CD4-positive, alpha-beta T cell treated with Interleukin-10 for 1 hour (primary cell): Measurements from ENCODE around the gene SLC12A3.

Experiments used
- DNase-seq: peaks from one replicate; pipeline ENCODE4 v3.0.0-alpha.2; 2020

SLC12A3 gene

GRCh38 chr16:56864960-56865359 lies at the start of gene SLC12A3:
TSS of gene SLC12A3 (plus strand) at chr16:56865207. CDS start at chr16:56865236, 29 bp downstream.
- DNase-seq, result no peak

GRCh38 chr16:56815721-56816120 lies 49.3 kb upstream of the SLC12A3 start:
- DNase-seq, result no peak

DNA sequence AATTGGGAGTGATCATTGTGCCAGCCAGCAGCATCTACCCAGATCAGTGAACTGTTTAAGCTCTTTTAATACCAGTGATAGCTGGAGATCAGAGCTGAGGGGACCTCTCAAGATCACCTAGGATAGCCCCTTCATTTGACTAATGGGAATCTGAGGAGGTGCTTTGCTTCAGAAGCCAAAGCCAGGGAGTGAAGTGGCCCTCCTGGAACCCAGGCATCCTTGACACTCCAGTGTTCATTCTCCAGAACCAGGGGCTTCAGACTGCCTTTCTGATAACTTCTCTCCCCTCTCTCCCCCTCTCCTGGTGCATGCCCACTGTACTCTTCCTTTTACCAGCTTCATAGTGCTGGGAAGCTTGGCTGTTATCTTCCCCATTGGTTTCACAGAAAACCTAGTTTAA lies 48.0 kb upstream of the SLC12A3 start:
- DNase-seq, result no peak

- no peak for DNase-seq
These were observed 47.1 kb upstream of the SLC12A3 start for GRCh38 chr16:56817938-56818337.

- DNase-seq, result no peak
These were observed 41.8 kb upstream of the SLC12A3 start for GRCh38 chr16:56823081-56823733.

DNA sequence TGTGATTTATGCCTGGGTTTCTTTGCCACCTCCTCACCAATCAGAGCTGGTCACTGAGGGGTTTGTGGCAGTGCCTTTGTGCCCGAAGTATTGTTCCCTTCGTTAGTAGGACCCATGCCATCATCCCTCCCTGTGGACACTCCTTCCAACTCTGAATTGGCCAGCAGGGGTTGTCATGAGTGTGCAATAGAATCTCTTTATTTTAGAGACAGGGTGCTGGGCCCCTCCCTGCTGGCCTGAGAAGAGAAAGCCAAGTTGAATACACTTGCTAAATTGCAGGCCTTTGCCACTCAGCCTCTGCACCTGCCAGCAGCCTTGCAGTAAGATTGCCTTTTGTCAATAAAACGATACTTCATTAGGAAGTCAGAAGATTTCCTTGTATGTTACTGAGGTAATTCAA lies 40.7 kb upstream of the SLC12A3 start:
- no peak for DNase-seq

DNA sequence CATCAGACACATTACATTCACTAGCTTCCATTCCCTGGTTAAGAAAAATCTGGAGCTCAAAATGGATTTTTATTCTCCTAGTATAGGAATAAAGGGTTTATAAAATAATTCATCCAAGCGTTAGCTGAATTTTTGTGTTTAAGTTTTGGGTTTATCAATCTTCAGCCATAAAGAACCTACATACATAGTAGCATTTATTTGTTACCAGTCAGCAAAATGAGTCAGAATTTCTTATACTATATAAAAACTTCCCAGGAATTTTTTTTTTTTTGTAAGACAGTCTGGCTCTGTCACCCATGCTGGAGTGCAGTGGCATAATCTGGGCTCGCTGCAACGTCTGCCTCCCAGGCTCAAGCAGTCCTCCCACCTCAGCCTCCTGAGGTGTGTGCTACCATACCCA lies 40.2 kb upstream of the SLC12A3 start:
- no peak for DNase-seq

GRCh38 chr16:56825826-56826225 lies 39.2 kb upstream of the SLC12A3 start:
- DNase-seq, result no peak

DNA sequence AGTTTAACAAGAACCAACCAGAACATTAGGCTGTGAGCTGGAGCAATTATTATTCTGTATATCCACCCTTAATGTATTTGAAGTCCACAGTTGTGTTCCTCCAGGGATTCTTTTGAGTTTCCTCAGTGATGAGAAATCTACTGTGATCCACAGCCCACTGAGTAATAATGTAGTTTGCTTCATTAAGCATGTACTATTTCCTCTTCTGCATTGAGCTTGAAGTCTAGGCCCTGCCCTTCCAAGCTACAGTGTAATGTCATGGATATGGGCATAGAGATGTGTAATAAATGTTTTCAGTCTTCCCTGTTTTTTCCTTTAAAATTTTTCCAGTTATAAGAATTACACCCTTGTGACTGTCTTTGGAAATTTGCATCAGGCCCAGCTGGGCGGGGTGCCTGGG lies 36.4 kb upstream of the SLC12A3 start:
- DNase-seq, result no peak

GRCh38 chr16:56830669-56831068 lies 34.3 kb upstream of the SLC12A3 start:
- no peak for DNase-seq

- no peak for DNase-seq
These were observed 32.2 kb upstream of the SLC12A3 start for GRCh38 chr16:56832768-56833167.

DNA sequence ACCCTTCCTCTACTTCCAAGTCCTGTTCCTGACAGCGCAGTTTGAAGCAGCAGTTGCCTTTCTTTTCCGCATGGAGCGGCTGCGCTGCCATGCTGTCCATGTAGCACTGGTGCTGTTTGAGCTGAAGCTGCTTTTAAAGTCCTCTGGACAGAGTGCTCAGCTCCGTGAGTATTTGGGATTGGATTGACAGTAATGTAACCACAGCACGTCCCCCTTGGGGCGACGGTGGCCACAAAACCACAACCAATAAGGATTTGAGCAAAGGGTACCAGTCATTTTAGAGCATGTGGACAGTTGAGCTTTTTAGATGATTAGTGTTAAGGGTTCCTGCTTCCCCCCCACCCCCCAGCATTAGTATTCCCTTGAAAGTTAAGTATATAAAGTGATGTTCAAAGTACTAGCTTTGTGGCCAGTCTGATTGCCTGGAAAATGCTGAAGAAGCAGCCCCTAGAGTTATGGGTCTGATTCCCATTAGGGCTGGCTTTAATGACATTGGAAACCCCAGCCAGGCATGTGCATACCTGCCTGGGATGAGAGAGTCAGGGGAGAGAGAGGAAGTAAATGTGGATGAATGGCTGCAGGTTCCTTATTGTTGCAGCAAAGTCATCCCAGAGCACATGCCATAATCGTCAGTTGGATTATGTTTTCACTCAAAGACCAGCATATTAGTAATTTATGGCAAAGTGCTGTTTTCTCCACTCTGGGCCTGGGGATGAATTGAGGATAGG lies 31.6 kb upstream of the SLC12A3 start:
- no peak for DNase-seq

GRCh38 chr16:56835320-56835719 lies 29.7 kb upstream of the SLC12A3 start:
- no peak for DNase-seq

- no peak for DNase-seq
These were observed 28.4 kb upstream of the SLC12A3 start for GRCh38 chr16:56836410-56837230.

- DNase-seq, result no peak
These were observed 26.2 kb upstream of the SLC12A3 start for GRCh38 chr16:56838622-56839337.

- DNase-seq, result no peak
These were observed 23.8 kb upstream of the SLC12A3 start for GRCh38 chr16:56841233-56841632.

DNA sequence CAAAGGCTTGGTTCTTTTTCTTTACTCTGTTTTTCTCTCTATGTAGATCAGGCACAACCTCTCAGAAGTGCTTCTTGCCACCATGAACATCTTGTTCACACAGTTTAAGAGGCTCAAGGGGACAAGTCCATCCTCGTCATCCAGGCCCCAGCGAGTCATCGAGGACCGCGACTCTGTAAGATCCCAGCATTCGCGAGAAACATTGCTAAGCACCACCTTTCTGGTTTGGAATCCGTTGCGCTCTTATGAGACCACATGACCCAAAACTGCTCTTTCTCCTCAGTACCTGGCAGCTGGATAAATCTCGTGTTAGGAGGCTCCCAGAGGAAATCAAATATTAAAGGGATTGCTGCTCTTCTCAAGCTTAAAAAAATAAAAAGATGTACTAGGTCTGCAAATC lies 23.3 kb upstream of the SLC12A3 start:
- DNase-seq, result no peak

DNA sequence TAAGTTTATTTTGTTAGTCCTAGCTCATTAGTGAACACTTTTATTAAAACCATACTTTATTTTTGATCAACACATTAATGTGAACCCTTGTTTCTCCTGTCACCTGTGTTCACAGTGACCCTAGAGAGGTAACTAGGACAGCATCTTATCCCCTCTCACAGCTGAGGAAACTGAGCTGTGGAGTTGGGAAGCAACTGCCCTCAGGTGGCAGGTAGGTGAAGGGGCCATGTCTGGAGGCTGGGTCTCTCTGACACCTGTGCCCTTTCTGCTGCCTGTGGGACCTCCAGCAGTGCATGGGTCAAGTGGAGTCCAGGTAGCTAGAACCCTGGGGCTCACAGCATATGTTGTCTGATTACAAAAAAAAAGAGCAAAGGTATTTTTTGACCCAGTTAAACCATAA lies 22.9 kb upstream of the SLC12A3 start:
- no peak for DNase-seq

DNA sequence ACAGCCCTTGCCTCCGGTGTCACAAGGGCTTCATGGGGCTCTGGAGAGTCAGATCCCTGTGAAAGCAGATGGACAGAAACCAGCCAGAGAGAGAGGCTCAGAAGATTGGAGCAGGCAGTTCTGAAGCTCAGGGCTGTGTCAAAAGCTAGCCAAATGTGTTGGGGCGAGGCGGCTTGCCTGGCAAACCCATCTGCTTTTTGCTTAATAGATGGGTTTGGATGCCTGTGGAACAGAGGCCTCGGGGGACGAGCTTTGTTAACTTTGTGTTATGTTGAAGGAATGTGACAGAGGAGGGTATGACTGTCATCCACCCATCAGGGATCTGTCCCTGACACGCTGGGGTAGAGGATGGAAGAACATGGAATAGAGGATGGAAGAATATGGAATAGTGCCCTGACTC lies 21.0 kb upstream of the SLC12A3 start:
- no peak for DNase-seq

DNA sequence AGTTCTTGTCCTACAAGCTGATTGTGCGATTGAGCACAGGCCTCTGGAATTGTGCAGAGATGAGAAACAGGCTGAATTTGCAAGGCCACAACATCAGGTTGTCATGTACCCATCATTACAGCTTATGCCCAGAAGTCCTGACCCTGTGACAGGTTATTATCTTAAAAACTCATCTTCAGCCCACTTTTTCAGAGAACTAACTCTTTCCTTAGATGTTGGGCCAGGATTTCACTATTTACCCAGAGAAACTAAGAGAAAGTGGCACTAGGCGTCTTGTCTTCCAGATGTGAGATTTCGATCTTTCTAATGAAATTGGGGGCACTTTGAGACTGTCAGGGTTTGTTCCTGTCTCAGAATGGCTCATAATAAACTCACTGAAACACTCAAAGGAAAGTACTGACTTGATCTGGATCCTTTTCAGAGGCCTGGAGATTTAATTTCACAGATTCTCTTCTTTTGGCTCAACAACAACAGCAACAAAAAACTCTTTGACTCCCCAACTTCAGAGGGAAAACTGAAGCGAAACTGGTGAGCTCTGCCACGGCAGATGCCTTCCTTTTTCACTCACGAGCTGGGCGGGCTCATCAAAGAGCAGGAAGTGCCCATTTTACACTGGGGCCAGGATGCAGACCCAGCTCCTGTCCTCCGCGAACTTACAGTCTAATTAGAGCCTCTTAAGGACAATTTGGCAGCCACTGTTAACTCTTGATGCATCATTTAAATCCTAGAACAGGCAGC lies 17.7 kb upstream of the SLC12A3 start:
- peak; percentile 22 for DNase-seq

GRCh38 chr16:56848029-56848936 lies 16.7 kb upstream of the SLC12A3 start:
- DNase-seq, result no peak
